ENCODE data around the gene MAGEB4.

Gene MAGEB4

DNA sequence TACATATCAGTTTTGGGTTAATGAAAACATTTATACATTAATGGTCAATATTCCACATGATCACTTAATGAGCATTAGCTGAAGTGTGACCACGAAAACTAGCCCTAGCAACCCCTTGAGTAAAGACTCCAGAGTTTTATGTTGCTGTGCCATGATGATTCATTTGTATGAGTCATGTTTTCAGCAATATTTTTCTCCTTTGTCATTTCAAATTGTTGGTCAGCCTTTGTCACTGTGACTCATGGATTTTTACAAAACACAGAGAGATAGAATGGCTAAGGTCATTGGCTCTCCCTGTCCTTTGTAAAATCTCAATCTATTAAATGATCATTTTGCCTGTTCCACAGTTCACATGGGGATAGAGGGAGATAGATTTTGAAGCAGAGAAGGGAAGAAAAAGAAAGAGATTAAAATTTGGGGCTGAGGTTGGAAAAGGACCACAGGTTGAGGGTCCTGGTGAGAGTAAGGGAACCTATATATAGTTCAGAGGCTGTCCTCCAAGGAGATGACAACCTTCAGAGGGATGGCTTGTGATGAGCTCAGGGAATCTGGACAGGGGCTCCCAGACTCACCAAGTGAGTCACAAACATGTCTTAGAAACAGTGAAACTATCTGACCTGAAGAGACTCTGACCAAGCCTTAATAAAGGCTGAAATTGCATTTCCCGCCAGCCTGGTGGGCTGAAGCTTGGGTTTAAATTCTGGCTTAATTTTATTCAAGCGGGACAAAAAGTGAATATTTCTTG is 41.8 kb downstream of the MAGEB4 start:
- in situ Hi-C loops (cut with HindIII; ENCODE audit: low sequenced_read_pairs): no loop called here

Measured in DLD1 (cell line).